Lower leg skin (tissue), 3 donors: Measurements from ENCODE around the gene MRPL32.

ENCODE experiments used
- POLR2A ChIP-seq, 2 donors: fragments of 450-650 bp; IDR thresholded peaks; one replicate each; pipeline ENCODE4 v1.6.1; 2016 to 2017; ENCODE audit warnings: antibody characterized with exemption in 2 of 2, mild to moderate bottlenecking in 1 of 2, moderate library complexity in 1 of 2
- TF ChIP-seq, protein P1 (sequence below), 3 donors: fragments of 450-650 bp; IDR thresholded peaks; one replicate each; pipeline ENCODE4 v1.5.1; 2016; ENCODE audit warnings: antibody characterized with exemption in 3 of 3, mild to moderate bottlenecking in 3 of 3, moderate library complexity in 2 of 3

DNA sequence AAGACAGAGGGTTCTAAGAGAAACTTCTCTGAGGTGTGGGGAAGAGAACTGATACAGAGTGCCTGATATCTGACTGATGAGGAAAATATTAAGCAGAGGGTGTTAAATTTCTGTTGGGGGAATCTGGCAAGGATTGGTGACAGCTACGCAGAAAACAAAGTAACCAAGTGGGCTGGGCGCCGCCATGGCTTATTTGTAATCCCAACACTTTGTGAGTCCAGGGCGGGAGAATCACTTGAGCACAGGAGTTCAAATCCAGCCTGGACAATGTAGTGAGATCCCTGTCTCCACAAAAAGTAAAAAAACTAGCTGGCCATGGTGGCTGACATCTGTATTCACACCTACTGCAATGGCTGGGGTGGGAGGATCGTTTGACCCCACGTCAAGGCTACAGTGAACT is 18.2 kb upstream of the MRPL32 start:
- TF ChIP-seq POLR2A (IDR thresholded peaks at IDR 0.05), result no peak
- TF ChIP-seq, protein P1, sequence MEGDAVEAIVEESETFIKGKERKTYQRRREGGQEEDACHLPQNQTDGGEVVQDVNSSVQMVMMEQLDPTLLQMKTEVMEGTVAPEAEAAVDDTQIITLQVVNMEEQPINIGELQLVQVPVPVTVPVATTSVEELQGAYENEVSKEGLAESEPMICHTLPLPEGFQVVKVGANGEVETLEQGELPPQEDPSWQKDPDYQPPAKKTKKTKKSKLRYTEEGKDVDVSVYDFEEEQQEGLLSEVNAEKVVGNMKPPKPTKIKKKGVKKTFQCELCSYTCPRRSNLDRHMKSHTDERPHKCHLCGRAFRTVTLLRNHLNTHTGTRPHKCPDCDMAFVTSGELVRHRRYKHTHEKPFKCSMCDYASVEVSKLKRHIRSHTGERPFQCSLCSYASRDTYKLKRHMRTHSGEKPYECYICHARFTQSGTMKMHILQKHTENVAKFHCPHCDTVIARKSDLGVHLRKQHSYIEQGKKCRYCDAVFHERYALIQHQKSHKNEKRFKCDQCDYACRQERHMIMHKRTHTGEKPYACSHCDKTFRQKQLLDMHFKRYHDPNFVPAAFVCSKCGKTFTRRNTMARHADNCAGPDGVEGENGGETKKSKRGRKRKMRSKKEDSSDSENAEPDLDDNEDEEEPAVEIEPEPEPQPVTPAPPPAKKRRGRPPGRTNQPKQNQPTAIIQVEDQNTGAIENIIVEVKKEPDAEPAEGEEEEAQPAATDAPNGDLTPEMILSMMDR (IDR thresholded peaks at IDR 0.05), result no peak
